Peyer's patch (tissue), 4 donors: ENCODE results near the gene HOXD8.

ENCODE experiments used
- CTCF ChIP-seq, 6 experiments: fragments of 450-650 bp in 4 of 6; fragments of 200-600 bp in 2 of 6; sonication (generic) in 1 of 6; IDR thresholded peaks; one replicate each; pipeline ENCODE4 v1.5.1; 2017 to 2019; ENCODE audit warnings: antibody characterized with exemption in 6 of 6, mild to moderate bottlenecking in 3 of 6, moderate library complexity in 1 of 6
- POLR2A ChIP-seq, 2 donors: fragments of 450-650 bp; IDR thresholded peaks; one replicate each; pipeline ENCODE4 v1.5.1; 2017; ENCODE audit warnings: antibody characterized with exemption in 2 of 2, mild to moderate bottlenecking in 2 of 2, moderate library complexity in 2 of 2

DNA sequence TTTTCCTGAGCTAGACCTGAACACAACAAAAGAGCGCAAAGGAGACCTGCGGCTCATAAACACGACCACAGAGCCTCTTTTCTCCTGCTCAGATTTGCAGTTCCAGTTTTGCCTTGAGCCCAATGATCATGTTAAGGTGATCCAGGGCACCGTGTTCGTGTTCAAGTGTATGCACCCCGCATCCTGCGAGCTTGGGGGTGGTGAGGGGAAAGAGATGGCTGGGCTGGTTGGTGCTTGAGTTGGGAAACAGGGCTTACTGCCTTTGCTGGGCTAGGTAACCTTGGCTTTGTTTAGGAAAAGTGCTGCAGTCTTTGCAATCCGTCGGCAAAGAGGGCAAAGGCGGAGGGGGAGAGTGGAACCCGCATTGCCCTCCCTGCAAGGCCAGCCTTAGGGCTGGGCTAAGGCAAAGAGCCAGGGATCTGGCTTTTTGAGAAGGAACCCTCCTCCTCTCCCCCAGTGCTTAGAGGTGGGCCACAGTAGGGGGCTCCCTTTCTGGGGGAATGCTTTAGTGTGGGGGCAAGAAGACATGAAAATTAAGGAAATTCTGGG, 11.6 kb upstream of the HOXD8 start:
- TF ChIP-seq CTCF (IDR thresholded peaks at IDR 0.05): no peak
- no peak for TF ChIP-seq POLR2A (IDR thresholded peaks at IDR 0.05)
